HepG2 (cell line): ENCODE measurements around the gene CNOT2. TPM values are rescaled to one million over a fixed set of nuclear protein-coding genes. Genes with fewer than 3 reads are reported as not detected.

Source experiments
- ATAC-seq: fragments of 200-7000 bp; cut with Tn5 transposase; 3 replicates; pipeline ENCODE4 v1.9.1; 2020; ENCODE audit warnings: mild to moderate bottlenecking, moderate library complexity
- BruUV-seq: library from RNA; stranded (reverse); fragments of 400-500 nt; replicated peaks from 2 replicates; lab custom pipeline; 2021; lab: Mats Ljungman, UMichigan
- CTCF ChIA-PET: fragments of 300-600 bp; formaldehyde crosslinking; extraction: SDS; loops from one replicate; lab custom pipeline; 2021; ENCODE audit warnings: low total read pairs, inconsistent platforms, low intra/inter-chr PET ratio; lab: Yijun Ruan, JAX
- POLR2A ChIA-PET: fragments of 350-600 bp; sonication (Branson Sonifier 250); formaldehyde crosslinking; loops from one replicate; lab custom pipeline; 2020; ENCODE audit warnings: antibody characterized with exemption, inconsistent platforms; lab: Yijun Ruan, JAX
- DNase-seq: peaks from one replicate; pipeline ENCODE4 v3.0.0-alpha.2; 2015; ENCODE audit warnings: low spot score
- FAIRE-seq: peaks from 3 replicates; lab custom pipeline; 2011; peaks lifted over from hg19 to GRCh38; lab: Jason Lieb, UNC
- H2AFZ ChIP-seq: one replicate; pipeline ENCODE4 v1.6.1; 2011; ENCODE audit warnings: low read length, inconsistent platforms
- H3K27ac ChIP-seq: fragments of 300-600 bp; 3 replicates; pipeline ENCODE4 v1.8.0; 2011; ENCODE audit warnings: mixed run types, mild to moderate bottlenecking, mixed read lengths, low read length, inconsistent platforms; ENCODE audit not compliant: insufficient read depth; ENCODE audit errors: extremely low read length
- H3K27me3 ChIP-seq, 2 experiments: fragments of 200-600 bp in 1 of 2; 2 replicates in 1 of 2; 3 replicates in 1 of 2; pipeline versions ENCODE4 v1.6.0 to v1.8.0; 2011; ENCODE audit warnings: low read length in 2 of 2, mild to moderate bottlenecking in 2 of 2, moderate library complexity in 2 of 2, inconsistent platforms in 1 of 2; ENCODE audit not compliant: insufficient read depth in 2 of 2, control insufficient read depth in 1 of 2
- H3K36me3 ChIP-seq, 2 experiments: fragments of 200-600 bp in 1 of 2; replicated peaks in 1 of 2; 2 replicates in 1 of 2; 3 replicates in 1 of 2; pipeline versions ENCODE4 v1.5.1 to v1.8.0; 2011; ENCODE audit warnings: low read length in 2 of 2, inconsistent platforms in 1 of 2; ENCODE audit not compliant: insufficient read depth in 2 of 2, control insufficient read depth in 1 of 2
- H3K4me1 ChIP-seq: 2 replicates; pipeline ENCODE4 v1.5.1; 2012; ENCODE audit warnings: low read length, inconsistent platforms; ENCODE audit not compliant: insufficient read depth
- H3K4me2 ChIP-seq: 2 replicates; pipeline ENCODE4 v1.6.0; 2011; ENCODE audit warnings: low read depth, low read length, inconsistent platforms
- H3K4me3 ChIP-seq, 3 experiments: fragments of 200-600 bp in 1 of 3; sonication (generic), shearing (Covaris generic) in 1 of 3; replicated peaks in 1 of 3; 2 replicates each; pipeline ENCODE4 v1.5.1; 2011 to 2016; ENCODE audit warnings: low read length in 3 of 3, inconsistent platforms in 2 of 3, low read depth in 2 of 3, mild to moderate bottlenecking in 2 of 3, control low read depth in 1 of 3, mixed read lengths in 1 of 3; ENCODE audit not compliant: insufficient read depth in 1 of 3
- H3K79me2 ChIP-seq: one replicate; pipeline ENCODE4 v1.6.1; 2011; ENCODE audit warnings: low read length, inconsistent platforms; ENCODE audit not compliant: insufficient read depth
- H3K9ac ChIP-seq: 2 replicates; pipeline ENCODE4 v1.6.0; 2011; ENCODE audit warnings: mild to moderate bottlenecking, low read depth, low read length, inconsistent platforms; ENCODE audit not compliant: insufficient read depth
- H3K9me3 ChIP-seq: 2 replicates; pipeline ENCODE4 v1.5.1; 2012; ENCODE audit warnings: mild to moderate bottlenecking, low read length
- H4K20me1 ChIP-seq: 2 replicates; pipeline ENCODE4 v1.6.0; 2011; ENCODE audit warnings: inconsistent platforms, mild to moderate bottlenecking, low read length, moderate library complexity; ENCODE audit not compliant: insufficient read depth
- BCL3 ChIP-seq: sonication (generic); formaldehyde crosslinking; IDR thresholded peaks from 2 replicates; pipeline ENCODE4 v1.5.1; 2020; ENCODE audit warnings: mild to moderate bottlenecking, missing genetic modification reagents, moderate library complexity
- CENPT ChIP-seq: sonication (generic); formaldehyde crosslinking; IDR thresholded peaks from 2 replicates; pipeline ENCODE4 v1.8.0; 2022; ENCODE audit warnings: low read depth, mild to moderate bottlenecking, moderate library complexity, missing genetic modification reagents
- DNMT1 ChIP-seq: sonication (generic); formaldehyde crosslinking; IDR thresholded peaks from 2 replicates; pipeline ENCODE4 v1.5.1; 2020; ENCODE audit warnings: mild to moderate bottlenecking, missing genetic modification reagents
- ZBTB34 ChIP-seq: sonication (generic); formaldehyde crosslinking; IDR thresholded peaks from 2 replicates; pipeline ENCODE4 v1.8.0; 2022; ENCODE audit warnings: mild to moderate bottlenecking, missing genetic modification reagents
- ZFP91 ChIP-seq: sonication (generic); formaldehyde crosslinking; IDR thresholded peaks from 2 replicates; pipeline ENCODE4 v1.9.0; 2022; ENCODE audit warnings: missing genetic modification reagents, mild to moderate bottlenecking, borderline replicate concordance
- ZNF558 ChIP-seq: sonication (generic); formaldehyde crosslinking; IDR thresholded peaks from 2 replicates; pipeline ENCODE4 v1.9.0; 2022; ENCODE audit warnings: mild to moderate bottlenecking, missing genetic modification reagents, borderline replicate concordance
- WGBS: methylation state at CpG from one replicate; pipeline ENCODE4 v1.1.6; 2017; ENCODE audit warnings: low lambda C conversion rate; 5-methylcytosine and 5-hydroxymethylcytosine counted together
- in situ Hi-C: cut with HindIII; loops from 2 replicates; pipeline ENCODE4 v1.10.0; 2017; ENCODE audit warnings: low pct_unique_long_range_greater_than_20kb; ENCODE audit not compliant: extremely low pct_ligation_motif_present
- intact Hi-C: fragments of 100-400 bp; cut with micrococcal nuclease; formaldehyde crosslinking; loops from one replicate; pipeline ENCODE4 v1.10.0; 2022; ENCODE audit not compliant: unreplicated experiment
- polyA plus RNA-seq, 8 experiments: library from polyadenylated mRNA; depleted of rRNA in 3 of 8; stranded (reverse) in 7 of 8; unstranded in 1 of 8; fragments of >200 nt; fragmentation: Illumina TruSeq in 4 of 8; extraction: Trizol in 4 of 8; gene quantifications; 2 replicates each; pipeline versions ENCODE4 v1.2.1 to v1.2.3, GENCODE V29; 2011 to 2016; ENCODE audit warnings: low read depth in 4 of 8, missing spikeins in 1 of 8, mixed read lengths in 1 of 8; ENCODE audit not compliant: insufficient read depth in 1 of 8
- total RNA-seq, 5 experiments: library from RNA; depleted of rRNA; stranded (reverse); fragments of >200 nt; fragmentation: Illumina TruSeq; extraction: Trizol; gene quantifications; 2 replicates each; pipeline ENCODE4 v1.2.3, GENCODE V29; 2016; ENCODE audit warnings: low read depth in 1 of 5
- TF ChIP-seq, protein P1 (sequence below): sonication (generic); formaldehyde crosslinking; IDR thresholded peaks from 2 replicates; pipeline ENCODE4 v1.4.0; 2020; ENCODE audit warnings: missing genetic modification reagents
- TF ChIP-seq, protein P2 (sequence below): IDR thresholded peaks from 2 replicates; pipeline ENCODE4 v1.6.1; 2012; ENCODE audit warnings: low read depth, low read length, improper control_type of control experiment

The CNOT2 gene
- total and polyA plus RNA-seq, 2 of the 13 experiments (the other 11 are each of a cell fraction or from before 2014, with no cell fraction given), result 54.5 to 76.6 TPM

DNA sequence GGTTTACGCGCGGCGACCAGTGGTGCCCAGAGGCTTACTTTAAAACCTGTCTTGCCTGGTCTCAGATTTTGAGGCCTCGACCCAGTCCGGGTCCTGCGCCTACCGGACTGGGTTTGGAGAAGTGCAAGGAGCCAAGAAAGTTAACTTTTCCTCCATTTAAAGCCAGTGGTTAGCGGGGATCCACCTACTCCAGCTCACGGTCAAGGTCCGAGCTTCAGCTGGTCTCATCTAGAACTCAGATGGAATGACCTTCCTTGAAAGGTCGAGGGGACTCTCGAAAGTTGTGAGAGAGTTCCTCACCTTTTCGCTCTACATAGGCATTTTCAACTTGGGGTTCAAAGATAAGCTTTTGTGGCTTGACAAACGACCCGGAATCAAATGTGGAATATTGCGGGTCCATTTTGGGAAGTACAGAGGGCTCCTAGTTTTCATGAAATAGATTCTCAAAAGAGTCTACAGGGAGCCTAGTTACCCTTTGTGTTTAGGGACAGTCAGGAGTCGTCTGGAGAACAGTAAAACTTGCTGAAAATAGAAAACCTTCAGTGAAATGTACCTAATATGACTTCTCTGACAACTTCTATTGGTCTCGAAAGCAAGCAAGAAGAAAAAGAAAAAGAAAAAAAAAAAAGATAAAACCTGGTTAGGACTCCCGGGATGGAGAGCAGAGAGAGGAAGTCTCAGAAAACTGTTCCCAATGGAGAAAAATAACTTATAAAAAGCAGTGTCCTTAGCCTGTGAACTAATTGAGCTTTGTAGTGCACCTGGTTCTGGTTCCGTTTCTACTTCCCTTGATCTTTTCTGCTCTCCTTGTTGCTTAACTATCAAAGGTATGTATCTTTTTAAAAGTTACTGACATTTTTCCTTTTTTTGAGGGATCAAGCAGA is 124.3 kb downstream of the CNOT2 start:
- DNase-seq (no peak), ATAC-seq (peak; percentile 3; the same call in 2 of the 3 replicates), FAIRE-seq (peak; percentile 18)
- H3K27ac ChIP-seq, result no peak overlapping the region
- no peaks in the 10 kb centered on the region for H3K36me3 ChIP-seq
- peak overlapping the region; percentile 69 to 78 (median 77) for H3K4me3 ChIP-seq
- BruUV-seq, result no TSS peak
- no peaks in the 10 kb centered on the region for H4K20me1 ChIP-seq
- ChIA-PET POLR2A (no interaction called here), CTCF (no interaction called here)
- in situ Hi-C loops (loop anchor here (5.0 to 25.0 kb wide), 2 partner anchors 125 to 480 kb away; partner anchors contain the start of gene CNOT2), intact Hi-C loops (loop anchor here (2.0 to 10.0 kb wide), 3 partner anchors 123 to 383 kb away; partner anchors contain the start of gene CNOT2)
- TF ChIP-seq BCL3 (CRISPR knock-in tag) (0 out of 2 replicates have a peak, but pooled peaks have one; percentile 6), ZBTB34 (CRISPR knock-in tag) (no peak), DNMT1 (CRISPR knock-in tag) (no peak), ZNF558 (CRISPR knock-in tag) (no peak), ZFP91 (CRISPR knock-in tag) (0 out of 2 replicates have a peak, but pooled peaks have one; percentile 38), CENPT (CRISPR knock-in tag) (no peak)
- TF ChIP-seq, protein P1, sequence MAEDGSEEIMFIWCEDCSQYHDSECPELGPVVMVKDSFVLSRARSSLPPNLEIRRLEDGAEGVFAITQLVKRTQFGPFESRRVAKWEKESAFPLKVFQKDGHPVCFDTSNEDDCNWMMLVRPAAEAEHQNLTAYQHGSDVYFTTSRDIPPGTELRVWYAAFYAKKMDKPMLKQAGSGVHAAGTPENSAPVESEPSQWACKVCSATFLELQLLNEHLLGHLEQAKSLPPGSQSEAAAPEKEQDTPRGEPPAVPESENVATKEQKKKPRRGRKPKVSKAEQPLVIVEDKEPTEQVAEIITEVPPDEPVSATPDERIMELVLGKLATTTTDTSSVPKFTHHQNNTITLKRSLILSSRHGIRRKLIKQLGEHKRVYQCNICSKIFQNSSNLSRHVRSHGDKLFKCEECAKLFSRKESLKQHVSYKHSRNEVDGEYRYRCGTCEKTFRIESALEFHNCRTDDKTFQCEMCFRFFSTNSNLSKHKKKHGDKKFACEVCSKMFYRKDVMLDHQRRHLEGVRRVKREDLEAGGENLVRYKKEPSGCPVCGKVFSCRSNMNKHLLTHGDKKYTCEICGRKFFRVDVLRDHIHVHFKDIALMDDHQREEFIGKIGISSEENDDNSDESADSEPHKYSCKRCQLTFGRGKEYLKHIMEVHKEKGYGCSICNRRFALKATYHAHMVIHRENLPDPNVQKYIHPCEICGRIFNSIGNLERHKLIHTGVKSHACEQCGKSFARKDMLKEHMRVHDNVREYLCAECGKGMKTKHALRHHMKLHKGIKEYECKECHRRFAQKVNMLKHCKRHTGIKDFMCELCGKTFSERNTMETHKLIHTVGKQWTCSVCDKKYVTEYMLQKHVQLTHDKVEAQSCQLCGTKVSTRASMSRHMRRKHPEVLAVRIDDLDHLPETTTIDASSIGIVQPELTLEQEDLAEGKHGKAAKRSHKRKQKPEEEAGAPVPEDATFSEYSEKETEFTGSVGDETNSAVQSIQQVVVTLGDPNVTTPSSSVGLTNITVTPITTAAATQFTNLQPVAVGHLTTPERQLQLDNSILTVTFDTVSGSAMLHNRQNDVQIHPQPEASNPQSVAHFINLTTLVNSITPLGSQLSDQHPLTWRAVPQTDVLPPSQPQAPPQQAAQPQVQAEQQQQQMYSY (CRISPR knock-in tag), result peak; percentile 78
- TF ChIP-seq, protein P2, sequence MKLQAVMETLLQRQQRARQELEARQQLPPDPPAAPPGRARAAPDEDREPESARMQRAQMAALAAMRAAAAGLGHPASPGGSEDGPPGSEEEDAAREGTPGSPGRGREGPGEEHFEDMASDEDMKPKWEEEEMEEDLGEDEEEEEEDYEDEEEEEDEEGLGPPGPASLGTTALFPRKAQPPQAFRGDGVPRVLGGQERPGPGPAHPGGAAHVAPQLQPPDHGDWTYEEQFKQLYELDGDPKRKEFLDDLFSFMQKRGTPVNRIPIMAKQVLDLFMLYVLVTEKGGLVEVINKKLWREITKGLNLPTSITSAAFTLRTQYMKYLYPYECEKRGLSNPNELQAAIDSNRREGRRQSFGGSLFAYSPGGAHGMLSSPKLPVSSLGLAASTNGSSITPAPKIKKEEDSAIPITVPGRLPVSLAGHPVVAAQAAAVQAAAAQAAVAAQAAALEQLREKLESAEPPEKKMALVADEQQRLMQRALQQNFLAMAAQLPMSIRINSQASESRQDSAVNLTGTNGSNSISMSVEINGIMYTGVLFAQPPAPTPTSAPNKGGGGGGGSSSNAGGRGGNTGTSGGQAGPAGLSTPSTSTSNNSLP, result no peak
- peaks cover 20% of the 10 kb centered on the region for H3K4me1 ChIP-seq
- H3K9ac ChIP-seq, result 0 out of 2 replicates have a peak overlapping the region, but pooled peaks have one; percentile 13
- H3K4me2 ChIP-seq, result peak overlapping the region; percentile 98
- peaks cover 0 to 21% of the 10 kb centered on the region in 2 experiments; a peak in 4 of 5 replicates for H3K27me3 ChIP-seq
- H2AFZ ChIP-seq, result peak overlapping the region; percentile 57
- no peaks in the 10 kb centered on the region for H3K9me3 ChIP-seq
- H3K79me2 ChIP-seq, result no peaks in the 10 kb centered on the region
- WGBS, result 9% methylated on average over 17 of the region's 21 CpGs
